ENCODE data around the gene KAT8.
A peak's percentile ranks its signal among the peaks of the same experiment; 100 is the strongest.

KAT8 gene

GRCh38 chr16:31117384-31118222 is at the start of gene KAT8:
TSS of gene KAT8 (plus strand) at chr16:31117664. CDS start at chr16:31117682, 18 bp downstream.
- DNase-seq, result peak; percentile 99

DNA sequence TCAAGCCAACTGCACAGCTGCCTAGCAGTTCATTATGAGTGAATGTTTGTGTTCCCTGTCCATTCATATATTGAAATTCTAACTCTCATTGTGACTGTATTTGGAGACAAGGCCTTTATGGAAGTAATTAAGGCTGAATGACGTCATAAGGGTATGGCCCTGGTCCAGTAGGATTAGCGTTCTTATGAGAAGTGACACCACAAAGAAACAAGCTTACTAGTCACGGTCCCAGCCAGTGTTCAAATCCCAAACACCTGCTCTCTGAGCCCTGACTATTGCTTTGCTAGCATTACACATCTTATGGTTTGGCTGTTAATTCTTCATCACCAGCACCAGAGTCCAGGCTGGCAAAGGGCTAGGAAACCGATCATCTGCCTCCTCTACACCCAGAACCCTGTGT is 45.6 kb upstream of the KAT8 start:
- peak; percentile 25 for DNase-seq

GRCh38 chr16:31072540-31073141 is 44.8 kb upstream of the KAT8 start:
- DNase-seq, result peak; percentile 63

GRCh38 chr16:31073142-31073969 is 44.1 kb upstream of the KAT8 start:
- peak; percentile 94 for DNase-seq

- DNase-seq, result peak; percentile 100
Observed at GRCh38 chr16:31073970-31074813, 43.3 kb upstream of the KAT8 start, which contains the start of the genes ZNF646 and ZNF668. TSS of gene ZNF646 (plus strand) at chr16:31074422. CDS start at chr16:31076325, 1,903 bp downstream. TSS of gene ZNF668 (minus strand) at chr16:31074240. CDS start at chr16:31064459, 9,781 bp downstream.

DNA sequence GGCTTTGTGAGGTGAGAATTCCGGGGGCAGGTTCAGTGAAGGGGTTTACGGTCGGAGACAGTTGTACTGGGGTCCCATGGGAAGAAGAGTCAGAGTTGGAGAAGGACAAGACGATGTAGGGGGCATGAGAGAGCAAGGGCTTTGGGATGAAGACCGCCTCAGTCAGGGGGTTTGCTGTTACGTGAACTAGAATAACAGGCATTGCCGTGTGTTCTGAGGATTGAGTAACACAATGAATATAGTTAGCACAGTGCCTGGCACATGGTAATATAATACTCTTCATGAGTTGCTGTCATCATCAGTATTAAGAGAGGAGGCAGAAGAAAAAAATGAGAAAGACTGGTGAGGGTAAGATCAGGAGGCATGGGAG is 42.7 kb upstream of the KAT8 start:
- DNase-seq, result peak; percentile 41

GRCh38 chr16:31076319-31076718 is 41.1 kb upstream of the KAT8 start:
- no peak for DNase-seq

- no peak for DNase-seq
Observed at GRCh38 chr16:31077024-31077423, 40.4 kb upstream of the KAT8 start.

DNA sequence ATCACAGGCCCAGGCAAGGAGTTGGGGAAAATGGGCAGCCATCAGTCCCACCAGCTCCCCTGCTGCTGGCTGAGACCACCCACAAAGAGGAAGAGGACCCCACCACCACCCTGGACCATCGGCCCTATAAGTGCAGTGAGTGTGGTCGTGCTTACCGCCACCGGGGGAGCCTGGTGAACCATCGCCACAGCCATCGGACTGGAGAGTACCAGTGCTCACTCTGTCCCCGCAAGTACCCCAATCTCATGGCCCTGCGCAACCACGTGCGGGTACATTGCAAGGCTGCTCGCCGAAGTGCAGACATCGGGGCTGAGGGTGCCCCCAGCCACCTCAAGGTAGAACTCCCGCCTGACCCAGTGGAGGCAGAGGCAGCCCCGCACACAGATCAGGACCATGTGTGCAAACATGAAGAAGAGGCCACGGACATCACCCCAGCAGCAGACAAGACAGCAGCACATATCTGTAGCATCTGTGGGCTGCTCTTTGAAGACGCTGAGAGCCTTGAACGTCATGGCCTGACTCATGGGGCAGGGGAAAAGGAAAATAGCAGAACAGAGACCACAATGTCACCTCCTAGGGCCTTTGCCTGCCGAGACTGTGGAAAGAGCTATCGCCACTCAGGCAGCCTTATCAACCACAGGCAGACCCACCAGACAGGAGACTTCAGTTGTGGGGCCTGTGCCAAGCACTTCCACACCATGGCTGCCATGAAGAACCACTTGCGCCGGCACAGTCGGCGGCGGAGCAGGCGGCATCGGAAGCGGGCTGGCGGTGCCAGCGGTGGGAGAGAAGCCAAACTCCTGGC is 39.7 kb upstream of the KAT8 start:
- DNase-seq, result no peak

DNA sequence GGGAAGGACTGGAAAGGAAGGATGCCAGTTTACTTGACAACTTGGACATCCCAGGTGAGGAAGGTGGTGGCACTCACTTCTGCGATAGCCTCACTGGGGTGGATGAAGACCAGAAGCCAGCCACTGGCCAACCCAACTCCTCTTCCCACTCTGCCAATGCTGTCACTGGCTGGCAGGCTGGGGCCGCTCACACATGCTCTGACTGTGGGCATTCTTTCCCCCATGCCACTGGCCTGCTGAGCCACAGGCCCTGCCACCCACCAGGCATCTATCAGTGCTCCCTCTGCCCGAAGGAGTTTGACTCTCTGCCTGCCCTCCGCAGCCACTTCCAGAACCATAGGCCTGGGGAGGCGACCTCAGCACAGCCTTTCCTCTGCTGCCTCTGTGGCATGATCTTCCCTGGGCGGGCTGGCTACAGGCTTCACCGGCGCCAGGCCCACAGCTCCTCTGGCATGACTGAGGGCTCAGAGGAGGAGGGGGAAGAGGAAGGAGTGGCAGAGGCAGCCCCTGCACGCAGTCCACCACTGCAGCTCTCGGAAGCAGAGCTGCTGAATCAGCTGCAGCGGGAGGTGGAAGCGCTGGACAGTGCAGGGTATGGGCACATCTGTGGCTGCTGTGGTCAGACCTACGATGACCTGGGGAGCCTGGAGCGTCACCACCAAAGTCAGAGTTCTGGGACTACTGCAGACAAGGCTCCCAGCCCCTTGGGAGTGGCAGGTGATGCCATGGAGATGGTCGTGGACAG is 38.7 kb upstream of the KAT8 start:
- DNase-seq, result no peak

DNA sequence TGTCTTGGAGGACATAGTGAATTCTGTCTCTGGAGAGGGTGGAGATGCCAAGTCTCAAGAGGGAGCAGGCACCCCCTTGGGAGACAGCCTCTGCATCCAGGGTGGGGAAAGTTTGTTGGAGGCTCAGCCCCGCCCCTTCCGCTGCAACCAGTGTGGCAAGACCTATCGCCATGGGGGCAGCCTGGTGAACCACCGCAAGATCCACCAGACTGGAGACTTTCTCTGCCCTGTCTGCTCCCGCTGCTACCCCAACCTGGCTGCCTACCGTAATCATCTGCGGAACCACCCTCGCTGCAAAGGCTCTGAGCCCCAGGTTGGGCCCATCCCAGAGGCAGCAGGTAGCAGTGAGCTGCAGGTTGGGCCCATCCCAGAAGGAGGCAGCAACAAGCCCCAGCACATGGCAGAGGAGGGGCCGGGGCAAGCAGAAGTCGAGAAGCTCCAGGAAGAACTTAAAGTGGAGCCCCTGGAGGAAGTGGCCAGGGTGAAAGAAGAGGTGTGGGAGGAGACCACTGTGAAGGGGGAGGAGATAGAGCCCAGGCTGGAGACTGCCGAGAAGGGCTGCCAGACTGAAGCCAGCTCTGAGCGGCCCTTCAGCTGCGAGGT is 38.0 kb upstream of the KAT8 start:
- no peak for DNase-seq

DNA sequence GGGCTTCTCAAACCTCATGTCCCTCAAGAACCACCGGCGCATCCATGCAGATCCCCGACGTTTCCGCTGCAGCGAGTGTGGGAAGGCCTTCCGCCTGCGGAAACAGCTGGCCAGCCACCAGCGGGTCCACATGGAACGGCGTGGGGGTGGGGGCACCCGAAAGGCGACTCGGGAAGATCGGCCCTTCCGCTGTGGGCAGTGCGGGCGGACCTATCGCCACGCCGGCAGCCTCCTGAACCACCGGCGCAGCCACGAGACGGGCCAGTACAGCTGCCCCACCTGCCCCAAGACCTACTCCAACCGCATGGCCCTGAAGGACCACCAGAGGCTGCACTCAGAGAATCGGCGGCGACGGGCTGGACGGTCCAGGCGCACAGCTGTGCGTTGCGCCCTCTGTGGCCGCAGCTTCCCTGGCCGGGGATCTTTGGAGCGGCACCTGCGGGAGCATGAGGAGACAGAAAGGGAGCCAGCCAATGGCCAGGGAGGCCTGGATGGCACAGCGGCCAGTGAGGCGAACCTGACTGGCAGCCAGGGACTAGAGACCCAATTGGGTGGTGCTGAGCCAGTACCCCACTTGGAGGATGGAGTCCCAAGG is 37.3 kb upstream of the KAT8 start:
- DNase-seq, result no peak

GRCh38 chr16:31080756-31081419 is 36.6 kb upstream of the KAT8 start:
- no peak for DNase-seq

DNA sequence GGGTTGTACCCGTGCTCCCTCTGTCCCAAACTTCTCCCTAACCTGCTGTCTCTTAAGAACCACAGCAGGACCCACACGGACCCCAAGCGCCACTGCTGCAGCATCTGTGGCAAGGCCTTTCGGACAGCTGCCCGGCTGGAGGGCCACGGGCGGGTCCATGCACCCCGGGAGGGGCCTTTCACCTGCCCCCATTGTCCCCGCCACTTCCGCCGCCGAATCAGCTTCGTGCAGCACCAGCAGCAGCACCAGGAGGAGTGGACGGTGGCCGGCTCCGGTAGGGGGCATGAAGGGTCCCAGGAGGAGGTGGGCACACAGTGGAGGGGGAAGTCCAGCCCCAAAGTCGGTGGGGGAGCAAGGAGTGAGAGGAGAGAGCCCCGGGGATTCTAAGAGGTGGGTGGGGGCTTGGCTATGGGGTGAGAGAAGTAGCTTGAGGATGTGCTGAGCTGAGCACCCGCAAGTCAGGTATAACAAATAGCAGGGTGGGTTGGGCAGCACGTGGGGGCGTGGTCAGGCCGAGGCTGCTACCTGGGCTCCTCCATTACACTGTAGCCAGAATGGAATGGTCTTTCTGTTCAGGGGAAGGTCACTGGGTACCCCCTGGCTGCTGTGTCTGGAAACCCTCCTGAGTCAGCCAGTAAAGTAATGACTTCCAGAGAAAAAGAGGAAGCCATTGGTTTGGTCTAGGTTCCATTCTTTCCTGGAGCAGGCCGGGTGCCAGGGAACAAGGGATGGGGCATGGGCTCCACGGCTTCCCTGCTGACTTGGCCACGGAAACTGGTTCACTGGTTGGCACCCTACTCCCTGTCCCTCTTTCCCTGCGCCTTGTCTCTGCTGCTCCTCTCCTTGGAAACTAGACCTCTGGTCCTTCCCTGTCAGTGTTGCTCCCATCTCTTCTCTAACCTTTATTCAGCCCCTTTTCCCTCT is 35.8 kb upstream of the KAT8 start:
- DNase-seq, result no peak

- no peak for DNase-seq
Observed at GRCh38 chr16:31082368-31083045, 35.0 kb upstream of the KAT8 start.

GRCh38 chr16:31083081-31083480 is 34.4 kb upstream of the KAT8 start:
- DNase-seq, result no peak

GRCh38 chr16:31083556-31083955 is 33.9 kb upstream of the KAT8 start:
- DNase-seq, result no peak

DNA sequence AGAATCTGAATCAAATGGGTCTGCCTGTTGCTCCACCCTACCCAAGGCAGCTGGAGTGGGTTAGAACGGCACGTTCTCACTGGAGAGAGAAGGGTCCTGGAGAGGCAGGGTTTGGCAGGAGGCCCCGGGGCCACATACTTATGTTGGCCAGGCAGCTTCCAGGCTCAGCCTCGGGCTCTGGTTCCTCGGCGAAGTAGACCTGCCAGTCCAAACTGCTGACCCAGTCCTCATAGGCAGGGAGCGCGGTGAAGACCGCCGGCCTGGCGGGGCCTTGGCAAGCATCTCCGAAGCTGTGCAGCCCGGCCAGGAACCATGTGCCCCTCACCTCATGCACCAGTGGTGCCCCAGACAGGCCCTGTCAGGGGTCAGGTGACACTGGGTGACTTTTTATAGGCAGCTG is 33.5 kb upstream of the KAT8 start:
- no peak for DNase-seq
